ENCODE results near the gene RSPH9. TPM values are rescaled to one million over a fixed set of nuclear protein-coding genes. Genes with fewer than 3 reads are reported as not detected.

Gene RSPH9
- total and polyA plus RNA-seq, 2 donors (not counting 3 experiments of a cell fraction or from before 2014, with no cell fraction given), result 0.18 to 0.27 TPM

DNA sequence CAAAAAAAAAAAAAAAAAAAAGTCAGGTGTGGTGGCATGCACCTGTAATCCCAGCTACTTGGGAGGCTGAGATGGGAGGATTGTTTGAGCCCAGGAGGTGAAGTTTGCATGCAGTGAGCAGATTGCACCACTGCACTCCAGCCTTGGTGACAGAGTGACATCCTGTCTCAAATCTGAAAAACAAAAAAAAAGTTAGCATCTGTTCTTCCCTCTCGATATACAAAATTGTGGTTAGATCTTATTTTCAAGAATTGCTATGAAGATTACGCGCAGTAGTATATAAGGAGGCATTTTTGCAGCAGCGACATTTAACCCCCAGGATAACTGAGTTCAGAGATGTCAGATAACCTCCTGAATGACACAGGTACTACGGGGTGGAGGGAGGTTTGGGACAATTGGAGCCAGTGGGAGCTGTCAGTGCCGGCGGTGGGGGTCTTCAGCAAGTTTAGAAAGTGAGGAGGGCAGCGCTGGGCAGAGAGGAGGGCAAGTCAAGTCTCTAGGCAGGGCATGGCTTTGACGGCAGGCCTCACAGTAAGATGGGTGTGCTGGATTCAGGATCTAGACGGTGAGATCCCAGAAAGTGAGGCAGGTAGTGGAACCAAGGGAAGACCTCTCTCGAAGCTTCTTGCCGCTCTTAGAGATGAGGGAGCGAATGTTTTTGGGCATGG lies 68.9 kb downstream of the RSPH9 start:
- Histone ChIP-seq H3K79me2 (ENCODE audit: control insufficient read depth, insufficient read depth, low read length) (no peaks in the 10 kb centered on the region), H3K4me1 (ENCODE audit: control insufficient read depth, extremely low read depth, insufficient read depth, low read length) (peaks cover 16% of the 10 kb centered on the region), H3K27ac (ENCODE audit: insufficient read depth, low read depth, low read length) (no peak overlapping the region), H3K36me3 (ENCODE audit: control insufficient read depth in 2 of 2, extremely low read depth in 1 of 2, insufficient read depth in 2 of 2, low read length in 2 of 2) (no peaks in the 10 kb centered on the region), H4K20me1 (replicated peaks; ENCODE audit: control insufficient read depth, extremely low read depth, insufficient read depth, low read length) (no peaks in the 10 kb centered on the region), H3K4me3 (replicated peaks in 1 of 3; ENCODE audit: insufficient read depth in 1 of 3, low read depth in 1 of 3, low read length in 3 of 3) (no peak overlapping the region), H3K4me2 (ENCODE audit: insufficient read depth, low read length) (no peak overlapping the region), H3K9me3 (replicated peaks; ENCODE audit: control insufficient read depth, insufficient read depth, low read length) (no peaks in the 10 kb centered on the region), H2AFZ (ENCODE audit: low read depth, low read length) (no peak overlapping the region), H3K9ac (replicated peaks; ENCODE audit: extremely low read depth, insufficient read depth, low read length) (no peak overlapping the region), H3K27me3 (ENCODE audit: control insufficient read depth in 2 of 2, insufficient read depth in 2 of 2, low read length in 2 of 2) (no peaks in the 10 kb centered on the region), H3K9me1 (replicated peaks; ENCODE audit: control insufficient read depth, extremely low read depth, insufficient read depth, low read length) (no peaks in the 10 kb centered on the region)
- FAIRE-seq (no peak), DNase-seq (ENCODE audit: low read depth, low spot score) (no peak)
- dilution Hi-C loops (cut with MboI; ENCODE audit: extremely low pct_ligation_motif_present, low sequenced_read_pairs) (no loop called here), intact Hi-C loops (cut with micrococcal nuclease) (no loop called here)
- no peak for TF ChIP-seq EZH2 (IDR thresholded peaks at IDR 0.05; ENCODE audit: borderline replicate concordance, low read depth, low read length, severe bottlenecking)
- ChIA-PET POLR2A (no interaction called here), CTCF (interaction anchor here (1.2 to 6.2 kb wide), 3 partner anchors 11 to 56 kb away, joined by 3 to 33 read pairs (median 3); partner anchors contain the start of gene VEGFA)
- no TSS peak for BruUV-seq (replicated peaks)

DNA sequence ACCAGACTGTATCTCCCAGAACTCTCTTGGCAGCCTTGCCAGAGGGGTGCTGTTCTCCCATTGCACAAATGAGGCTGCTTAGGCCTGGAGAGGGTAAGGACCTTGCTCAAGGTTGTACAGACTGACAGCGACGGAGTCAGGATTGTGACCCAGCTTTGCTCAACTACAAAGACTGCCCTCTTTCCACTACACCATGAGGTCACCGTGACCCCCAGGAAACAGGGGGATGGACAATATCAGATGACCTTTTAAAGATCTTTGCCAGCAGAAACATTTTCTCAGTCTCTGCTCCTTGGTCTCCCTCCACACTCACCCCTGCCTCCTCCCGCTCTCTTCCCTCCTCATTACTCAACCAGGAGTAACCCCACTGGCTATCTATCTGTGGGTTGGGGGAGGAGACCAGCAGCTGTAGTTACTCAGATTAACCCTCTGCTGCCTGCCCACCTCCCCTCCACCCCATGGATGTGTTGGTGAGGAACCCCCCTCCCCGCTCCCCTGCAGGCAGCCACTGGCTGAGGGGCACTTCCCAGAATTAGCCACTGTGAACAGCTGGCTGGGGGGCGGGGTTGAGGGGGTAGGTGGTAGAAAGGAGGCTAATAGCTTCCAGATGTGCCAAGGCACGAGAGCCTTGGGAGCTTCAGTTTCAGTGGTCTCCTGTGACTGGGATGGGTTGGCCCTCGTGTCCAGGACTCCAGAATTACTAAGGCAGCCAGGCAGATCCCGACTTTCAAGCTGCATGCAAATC lies 69.6 kb downstream of the RSPH9 start:
- ChIA-PET POLR2A (no interaction called here), CTCF (interaction anchor here (0.8 to 6.2 kb wide), 4 partner anchors 8 to 55 kb away, joined by 3 to 33 read pairs (median 4); partner anchors contain the start of gene VEGFA)
- dilution Hi-C loops (cut with MboI; ENCODE audit: extremely low pct_ligation_motif_present, low sequenced_read_pairs) (no loop called here), intact Hi-C loops (cut with micrococcal nuclease) (no loop called here)
- Histone ChIP-seq H3K4me2 (ENCODE audit: insufficient read depth, low read length) (no peak overlapping the region), H4K20me1 (replicated peaks; ENCODE audit: control insufficient read depth, extremely low read depth, insufficient read depth, low read length) (no peaks in the 10 kb centered on the region), H3K27me3 (ENCODE audit: control insufficient read depth in 2 of 2, insufficient read depth in 2 of 2, low read length in 2 of 2) (no peaks in the 10 kb centered on the region), H2AFZ (ENCODE audit: low read depth, low read length) (no peak overlapping the region), H3K4me1 (ENCODE audit: control insufficient read depth, extremely low read depth, insufficient read depth, low read length) (peaks cover 10% of the 10 kb centered on the region), H3K9me1 (replicated peaks; ENCODE audit: control insufficient read depth, extremely low read depth, insufficient read depth, low read length) (no peaks in the 10 kb centered on the region), H3K27ac (ENCODE audit: insufficient read depth, low read depth, low read length) (no peak overlapping the region), H3K9ac (replicated peaks; ENCODE audit: extremely low read depth, insufficient read depth, low read length) (no peak overlapping the region), H3K9me3 (replicated peaks; ENCODE audit: control insufficient read depth, insufficient read depth, low read length) (no peaks in the 10 kb centered on the region), H3K79me2 (ENCODE audit: control insufficient read depth, insufficient read depth, low read length) (no peaks in the 10 kb centered on the region), H3K36me3 (ENCODE audit: control insufficient read depth in 2 of 2, extremely low read depth in 1 of 2, insufficient read depth in 2 of 2, low read length in 2 of 2) (no peaks in the 10 kb centered on the region), H3K4me3 (replicated peaks in 1 of 3; ENCODE audit: insufficient read depth in 1 of 3, low read depth in 1 of 3, low read length in 3 of 3) (no peak overlapping the region)
- TF ChIP-seq POLR2AphosphoS5 (IDR thresholded peaks at IDR 0.05; ENCODE audit: insufficient read depth, low read depth, low read length) (no peak), FOS (IDR thresholded peaks at IDR 0.05; ENCODE audit: borderline replicate concordance, insufficient read depth, low read length) (no peak), GATA2 (IDR thresholded peaks at IDR 0.05; ENCODE audit: insufficient read depth, insufficient read length, low read depth, low read length) (no peak), JUN (IDR thresholded peaks at IDR 0.05; ENCODE audit: borderline replicate concordance, insufficient read depth, insufficient read length, low read depth) (no peak), POLR2A (IDR thresholded peaks at IDR 0.05; ENCODE audit: low read depth, low read length) (no peak), MYC (IDR thresholded peaks at IDR 0.05; ENCODE audit: low read depth, low read length) (no peak), EZH2 (IDR thresholded peaks at IDR 0.05; ENCODE audit: borderline replicate concordance, low read depth, low read length, severe bottlenecking) (no peak)
- TF ChIP-seq, protein P1, sequence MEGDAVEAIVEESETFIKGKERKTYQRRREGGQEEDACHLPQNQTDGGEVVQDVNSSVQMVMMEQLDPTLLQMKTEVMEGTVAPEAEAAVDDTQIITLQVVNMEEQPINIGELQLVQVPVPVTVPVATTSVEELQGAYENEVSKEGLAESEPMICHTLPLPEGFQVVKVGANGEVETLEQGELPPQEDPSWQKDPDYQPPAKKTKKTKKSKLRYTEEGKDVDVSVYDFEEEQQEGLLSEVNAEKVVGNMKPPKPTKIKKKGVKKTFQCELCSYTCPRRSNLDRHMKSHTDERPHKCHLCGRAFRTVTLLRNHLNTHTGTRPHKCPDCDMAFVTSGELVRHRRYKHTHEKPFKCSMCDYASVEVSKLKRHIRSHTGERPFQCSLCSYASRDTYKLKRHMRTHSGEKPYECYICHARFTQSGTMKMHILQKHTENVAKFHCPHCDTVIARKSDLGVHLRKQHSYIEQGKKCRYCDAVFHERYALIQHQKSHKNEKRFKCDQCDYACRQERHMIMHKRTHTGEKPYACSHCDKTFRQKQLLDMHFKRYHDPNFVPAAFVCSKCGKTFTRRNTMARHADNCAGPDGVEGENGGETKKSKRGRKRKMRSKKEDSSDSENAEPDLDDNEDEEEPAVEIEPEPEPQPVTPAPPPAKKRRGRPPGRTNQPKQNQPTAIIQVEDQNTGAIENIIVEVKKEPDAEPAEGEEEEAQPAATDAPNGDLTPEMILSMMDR (IDR thresholded peaks at IDR 0.05; ENCODE audit: extremely low read depth in 1 of 2, insufficient read depth in 1 of 2, low read depth in 1 of 2, low read length in 2 of 2), result no peak
- TF ChIP-seq, protein P2, sequence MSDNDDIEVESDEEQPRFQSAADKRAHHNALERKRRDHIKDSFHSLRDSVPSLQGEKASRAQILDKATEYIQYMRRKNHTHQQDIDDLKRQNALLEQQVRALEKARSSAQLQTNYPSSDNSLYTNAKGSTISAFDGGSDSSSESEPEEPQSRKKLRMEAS (IDR thresholded peaks at IDR 0.05; ENCODE audit: insufficient read depth, insufficient read length), result no peak
- FAIRE-seq (no peak), DNase-seq (ENCODE audit: low read depth, low spot score) (no peak)
- BruUV-seq (replicated peaks), result no TSS peak

Measured in endothelial cell of umbilical vein (primary cell).